GM21619 (cell line): ENCODE results near the gene PRR23C.
"Not testable (repeated sequence)": the region's sequence is repeated elsewhere in the genome, so short reads cannot be mapped to it uniquely, and the experiment has no call there.

Source experiments
- ATAC-seq: cut with Tn5 transposase; IDR thresholded peaks from one replicate; pipeline ENCODE4 v1.9.1; 2021; ENCODE audit not compliant: unreplicated experiment

PRR23C gene

GRCh38 chr3:139044366-139045210 lies at the start of gene PRR23C:
PRR23C (minus strand) TSS chr3:139044892; CDS start chr3:139044620, 272 bp downstream.
- ATAC-seq, result no peak

- no peak for ATAC-seq
Observed at GRCh38 chr3:139093840-139094239, 49.1 kb upstream of the PRR23C start.

- ATAC-seq, result no peak
Observed at GRCh38 chr3:139088462-139089324, 44.0 kb upstream of the PRR23C start.

GRCh38 chr3:139087621-139088020 lies 42.9 kb upstream of the PRR23C start:
- ATAC-seq, result no peak

- no peak for ATAC-seq
Observed at GRCh38 chr3:139084176-139084575, 39.5 kb upstream of the PRR23C start.

- no peak for ATAC-seq
Observed at GRCh38 chr3:139074565-139075115, 29.9 kb upstream of the PRR23C start.

GRCh38 chr3:139062918-139063317 lies 18.2 kb upstream of the PRR23C start:
- no peak for ATAC-seq

- no peak for ATAC-seq
Observed at GRCh38 chr3:139052802-139053600, 8.3 kb upstream of the PRR23C start.

GRCh38 chr3:139043554-139044365 lies 932 bp downstream of the PRR23C start:
- ATAC-seq, result no peak

- no peak for ATAC-seq
Observed at GRCh38 chr3:139037478-139037877, 7.2 kb downstream of the PRR23C start.

- no peak for ATAC-seq
Observed at GRCh38 chr3:139032326-139033002, 12.2 kb downstream of the PRR23C start.

- not testable (repeated sequence) for ATAC-seq
Observed at GRCh38 chr3:139030576-139030975, 14.1 kb downstream of the PRR23C start.

- ATAC-seq, result no peak
Observed at GRCh38 chr3:139024968-139025367, 19.7 kb downstream of the PRR23C start.

- ATAC-seq, result no peak
Observed at GRCh38 chr3:139020868-139021234, 23.8 kb downstream of the PRR23C start, which contains the start of gene PRR23B. PRR23B (minus strand) TSS chr3:139020926; CDS start chr3:139020661, 265 bp downstream.

GRCh38 chr3:139020036-139020867 lies 24.4 kb downstream of the PRR23C start:
- ATAC-seq, result no peak

- no peak for ATAC-seq
Observed at GRCh38 chr3:139016430-139017048, 28.2 kb downstream of the PRR23C start.

GRCh38 chr3:139006051-139006716 lies 38.5 kb downstream of the PRR23C start, which contains the start of gene PRR23A:
PRR23A (minus strand) TSS chr3:139006268; CDS start chr3:139006268, 0 bp downstream.
- ATAC-seq, result no peak
